Right ventricle myocardium superior (tissue), 1 donor: ENCODE measurements around the gene OSBPL10. TPM values are rescaled to one million over a fixed set of nuclear protein-coding genes. Genes with fewer than 3 reads are reported as not detected.
A peak's percentile ranks its signal among the peaks of the same experiment; 100 is the strongest.
"Not testable (repeated sequence)": the region's sequence is repeated elsewhere in the genome, so short reads cannot be mapped to it uniquely, and the experiment has no call there.

ENCODE experiments used
- ATAC-seq: fragments of 200-7000 bp; cut with Tn5 transposase; one replicate; pipeline ENCODE4 v1.9.1; 2020; ENCODE audit warnings: mild to moderate bottlenecking; ENCODE audit not compliant: poor library complexity
- DNase-seq: peaks from one replicate; pipeline ENCODE4 v3.0.0-alpha.2; 2020
- intact Hi-C: fragments of 100-400 bp; cut with DNase I; formaldehyde crosslinking; loops from one replicate; pipeline ENCODE4 v1.11.2; 2022
- long read RNA-seq: library from polyadenylated mRNA; unstranded; transcript quantifications from one replicate; pipeline ENCODE4 v2.0.0, GENCODE V29; 2021
- total RNA-seq: library from RNA; stranded (reverse); fragmentation: NEBNext Ultra II Directional; extraction: Animal tissue kit (Norgen Biotek cat#: 25700); gene quantifications from one replicate; pipeline ENCODE4 v1.2.1, GENCODE V29; 2021
- donor health status: DM: no; HTN: yes; CAD: no; lungs with severe emphysema.

Gene OSBPL10
- 5.1 TPM for total RNA-seq
- long read RNA-seq, full-length matches to known transcripts: 5 of 11 reads
- long read RNA-seq, partial matches to known transcripts: 3 of 11 reads
- long read RNA-seq, other reads (novel, unspliced or antisense): 3 of 11 reads

- DNase-seq: peak; percentile 94
- intact Hi-C loops: no loop called here
- peak; percentile 96 for ATAC-seq
Measured at GRCh38 chr3:31981206-31982181, at the start of gene OSBPL10, which contains the start of gene ZNF860. Gene OSBPL10, minus strand, starts transcription at chr3:31981262. Its CDS starts 83 bp downstream, at chr3:31981179. Gene ZNF860, plus strand, starts transcription at chr3:31981750. Its CDS starts 7,330 bp downstream, at chr3:31989080.

GRCh38 chr3:32026593-32026992 is 45.5 kb upstream of the OSBPL10 start:
- ATAC-seq (no peak), DNase-seq (no peak)
- intact Hi-C loops: no loop called here

- ATAC-seq (no peak), DNase-seq (no peak)
- intact Hi-C loops: no loop called here
Measured at GRCh38 chr3:32022947-32023346, 41.9 kb upstream of the OSBPL10 start.

GRCh38 chr3:32021748-32022147 is 40.7 kb upstream of the OSBPL10 start:
- no peak for ATAC-seq
- no peak for DNase-seq
- intact Hi-C loops: no loop called here

- intact Hi-C loops: no loop called here
Measured at GRCh38 chr3:32021155-32021554, 40.1 kb upstream of the OSBPL10 start.

GRCh38 chr3:32018757-32019564 is 37.9 kb upstream of the OSBPL10 start:
- peak; percentile 95 for ATAC-seq
- intact Hi-C loops: loop anchor here (2.0 kb wide), 1 partner anchor 124 kb away; no protein-coding TSS in a partner anchor
- DNase-seq: no peak

More at GRCh38 chr3:32021155-32021554, 40.1 kb upstream of the OSBPL10 start:
- no peak for DNase-seq
- no peak for ATAC-seq

- DNase-seq (no peak), ATAC-seq (no peak)
- intact Hi-C loops: no loop called here
Measured at GRCh38 chr3:32017286-32017685, 36.2 kb upstream of the OSBPL10 start.

- intact Hi-C loops, DNase-seq, ATAC-seq: not testable (repeated sequence)
Measured at GRCh38 chr3:32015638-32016037, 34.6 kb upstream of the OSBPL10 start.

- ATAC-seq, DNase-seq, intact Hi-C loops: not testable (repeated sequence)
Measured at GRCh38 chr3:32010699-32011098, 29.6 kb upstream of the OSBPL10 start.

GRCh38 chr3:32009957-32010356 is 28.9 kb upstream of the OSBPL10 start:
- ATAC-seq (no peak), DNase-seq (no peak)
- intact Hi-C loops: no loop called here

GRCh38 chr3:32009101-32009500 is 28.0 kb upstream of the OSBPL10 start:
- DNase-seq: no peak
- ATAC-seq: no peak
- intact Hi-C loops: no loop called here

GRCh38 chr3:32004113-32004765 is 23.2 kb upstream of the OSBPL10 start:
- intact Hi-C loops: no loop called here
- ATAC-seq: peak; percentile 36
- DNase-seq: no peak

GRCh38 chr3:32003380-32003779 is 22.3 kb upstream of the OSBPL10 start:
- DNase-seq: no peak
- ATAC-seq: no peak
- intact Hi-C loops: no loop called here

- ATAC-seq (peak; percentile 43), DNase-seq (no peak)
- intact Hi-C loops: no loop called here
Measured at GRCh38 chr3:32002561-32003368, 21.7 kb upstream of the OSBPL10 start.

- no peak for ATAC-seq
- DNase-seq: no peak
- intact Hi-C loops: no loop called here
Measured at GRCh38 chr3:32000877-32001276, 19.8 kb upstream of the OSBPL10 start.

GRCh38 chr3:31999907-32000439 is 18.9 kb upstream of the OSBPL10 start:
- intact Hi-C loops: no loop called here
- ATAC-seq: no peak

GRCh38 chr3:31997500-31997899 is 16.4 kb upstream of the OSBPL10 start:
- DNase-seq (no peak), ATAC-seq (no peak)
- intact Hi-C loops: no loop called here

More at GRCh38 chr3:31999907-32000439, 18.9 kb upstream of the OSBPL10 start:
- DNase-seq: no peak
